HepG2 (cell line): ENCODE results near the gene CDC37L1. TPM values are rescaled to one million over a fixed set of nuclear protein-coding genes. Genes with fewer than 3 reads are reported as not detected.

Source experiments
- GTF3A ChIP-seq: sonication (generic); formaldehyde crosslinking; conservative IDR thresholded peaks from 2 replicates; pipeline ENCODE4 v1.4.0; 2020; ENCODE audit warnings: mild to moderate bottlenecking, missing genetic modification reagents
- IKZF1 ChIP-seq: fragments of 450-650 bp; IDR thresholded peaks from 2 replicates; pipeline ENCODE4 v1.7.1; 2016
- MXD4 ChIP-seq: IDR thresholded peaks from 2 replicates; pipeline ENCODE4 v1.6.1; 2016; ENCODE audit warnings: mild to moderate bottlenecking, missing biosample characterization, missing genetic modification reagents
- NR2F1 ChIP-seq, 2 experiments: fragments of 450-650 bp in 1 of 2; formaldehyde crosslinking in 1 of 2; IDR thresholded peaks; 2 replicates each; pipeline versions ENCODE4 v1.5.0 to v1.6.1; 2016 to 2020; ENCODE audit warnings: mild to moderate bottlenecking in 1 of 2, missing compliant biosample characterization in 1 of 2, missing genetic modification reagents in 1 of 2, moderate library complexity in 1 of 2
- TGIF2 ChIP-seq: IDR thresholded peaks from 2 replicates; pipeline ENCODE4 v1.6.1; 2016; ENCODE audit warnings: control low read depth, missing compliant biosample characterization
- ZBTB1 ChIP-seq: sonication (generic); formaldehyde crosslinking; IDR thresholded peaks from 2 replicates; pipeline ENCODE4 v1.4.0; 2020; ENCODE audit warnings: missing genetic modification reagents, borderline replicate concordance
- ZFP36L1 ChIP-seq: sonication (generic); formaldehyde crosslinking; IDR thresholded peaks from 2 replicates; pipeline ENCODE4 v1.8.0; 2022; ENCODE audit warnings: mild to moderate bottlenecking, missing genetic modification reagents, moderate library complexity
- ZNF3 ChIP-seq: IDR thresholded peaks from 2 replicates; pipeline ENCODE4 v1.7.0; 2017; ENCODE audit warnings: inconsistent platforms
- ZNF382 ChIP-seq: sonication (generic); formaldehyde crosslinking; IDR thresholded peaks from 2 replicates; pipeline ENCODE4 v1.5.0; 2020; ENCODE audit warnings: missing genetic modification reagents, mild to moderate bottlenecking, borderline replicate concordance
- ZNF598 ChIP-seq: sonication (generic); formaldehyde crosslinking; IDR thresholded peaks from 2 replicates; pipeline ENCODE4 v1.5.1; 2020; ENCODE audit warnings: mild to moderate bottlenecking, missing genetic modification reagents, borderline replicate concordance
- ZNF839 ChIP-seq: sonication (generic); formaldehyde crosslinking; IDR thresholded peaks from 2 replicates; pipeline ENCODE4 v1.4.0; 2020; ENCODE audit warnings: missing genetic modification reagents, mild to moderate bottlenecking, borderline replicate concordance
- ZNF850 ChIP-seq: sonication (generic); formaldehyde crosslinking; conservative IDR thresholded peaks from 2 replicates; pipeline ENCODE4 v1.9.0; 2021; ENCODE audit warnings: mild to moderate bottlenecking, missing genetic modification reagents
- polyA plus RNA-seq, 8 experiments: library from polyadenylated mRNA; depleted of rRNA in 3 of 8; stranded (reverse) in 7 of 8; unstranded in 1 of 8; fragments of >200 nt; fragmentation: Illumina TruSeq in 4 of 8; extraction: Trizol in 4 of 8; gene quantifications; 2 replicates each; pipeline versions ENCODE4 v1.2.1 to v1.2.3, GENCODE V29; 2011 to 2016; ENCODE audit warnings: low read depth in 4 of 8, missing spikeins in 1 of 8, mixed read lengths in 1 of 8; ENCODE audit not compliant: insufficient read depth in 1 of 8
- total RNA-seq, 5 experiments: library from RNA; depleted of rRNA; stranded (reverse); fragments of >200 nt; fragmentation: Illumina TruSeq; extraction: Trizol; gene quantifications; 2 replicates each; pipeline ENCODE4 v1.2.3, GENCODE V29; 2016; ENCODE audit warnings: low read depth in 1 of 5
- TF ChIP-seq, protein P1 (sequence below): sonication (generic); formaldehyde crosslinking; IDR thresholded peaks from 2 replicates; pipeline ENCODE4 v1.4.0; 2020; ENCODE audit warnings: mild to moderate bottlenecking, missing genetic modification reagents
- TF ChIP-seq, protein P2 (sequence below): sonication (generic); formaldehyde crosslinking; IDR thresholded peaks from 2 replicates; pipeline ENCODE4 v1.4.0; 2020; ENCODE audit warnings: mild to moderate bottlenecking, missing genetic modification reagents
- TF ChIP-seq, protein P3 (sequence below): sonication (generic); formaldehyde crosslinking; IDR thresholded peaks from 2 replicates; pipeline ENCODE4 v1.9.0; 2021; ENCODE audit warnings: mild to moderate bottlenecking, missing genetic modification reagents
- TF ChIP-seq, protein P4 (sequence below): IDR thresholded peaks from 2 replicates; pipeline ENCODE4 v1.4.0; 2020; ENCODE audit warnings: mild to moderate bottlenecking, missing genetic modification reagents

The CDC37L1 gene
- total and polyA plus RNA-seq, 2 of the 13 experiments (the other 11 are each of a cell fraction or from before 2014, with no cell fraction given): 5.5 to 17.0 TPM

DNA sequence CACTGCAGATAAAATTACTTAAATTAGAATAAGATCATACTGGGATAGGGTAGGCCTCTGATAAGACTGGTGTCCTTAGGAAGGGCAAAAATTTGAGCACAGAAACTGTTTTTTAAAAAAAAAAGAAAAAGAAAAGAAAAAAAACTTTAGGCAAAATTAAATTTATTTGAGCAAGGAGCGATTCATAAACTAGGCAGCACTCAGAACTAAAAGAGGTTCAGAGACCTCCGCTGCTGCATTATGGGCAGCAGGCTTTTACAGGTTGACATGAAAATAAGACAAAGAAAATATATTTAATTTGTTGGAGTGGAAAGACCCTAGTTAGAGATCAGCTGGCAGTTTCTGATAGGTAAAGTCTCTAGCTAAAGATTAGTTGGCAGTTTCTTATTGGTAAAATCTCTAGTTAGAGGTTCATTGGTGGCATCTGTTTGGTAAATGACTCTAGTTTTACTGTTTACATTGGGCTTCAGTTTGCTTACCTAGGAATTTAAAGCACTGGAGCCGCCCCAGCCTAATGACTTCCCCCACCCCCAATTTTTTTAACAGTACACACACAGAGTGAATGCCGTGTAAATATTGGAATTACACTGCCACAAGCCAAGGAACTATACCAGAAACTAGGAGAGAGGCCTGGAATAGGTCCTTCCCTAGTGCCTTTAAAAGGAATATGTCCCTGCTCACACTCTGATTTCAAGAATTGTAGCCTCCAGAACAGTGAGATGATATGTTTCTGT lies 21.8 kb upstream of the CDC37L1 start (continued):
- TF ChIP-seq ZNF598 (CRISPR knock-in tag): no peak
- TF ChIP-seq MXD4 (CRISPR knock-in tag): no peak
- no peak for TF ChIP-seq ZFP36L1 (CRISPR knock-in tag)
- no peak for TF ChIP-seq ZNF850 (CRISPR knock-in tag)
- TF ChIP-seq, protein P1, sequence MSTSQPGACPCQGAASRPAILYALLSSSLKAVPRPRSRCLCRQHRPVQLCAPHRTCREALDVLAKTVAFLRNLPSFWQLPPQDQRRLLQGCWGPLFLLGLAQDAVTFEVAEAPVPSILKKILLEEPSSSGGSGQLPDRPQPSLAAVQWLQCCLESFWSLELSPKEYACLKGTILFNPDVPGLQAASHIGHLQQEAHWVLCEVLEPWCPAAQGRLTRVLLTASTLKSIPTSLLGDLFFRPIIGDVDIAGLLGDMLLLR (CRISPR knock-in tag): no peak
- no peak for TF ChIP-seq TGIF2 (CRISPR knock-in tag)
- TF ChIP-seq NR2F1 (CRISPR knock-in tag; IDR thresholded peaks at IDR 0.05): no peak
- no peak for TF ChIP-seq IKZF1
- TF ChIP-seq, protein P2, sequence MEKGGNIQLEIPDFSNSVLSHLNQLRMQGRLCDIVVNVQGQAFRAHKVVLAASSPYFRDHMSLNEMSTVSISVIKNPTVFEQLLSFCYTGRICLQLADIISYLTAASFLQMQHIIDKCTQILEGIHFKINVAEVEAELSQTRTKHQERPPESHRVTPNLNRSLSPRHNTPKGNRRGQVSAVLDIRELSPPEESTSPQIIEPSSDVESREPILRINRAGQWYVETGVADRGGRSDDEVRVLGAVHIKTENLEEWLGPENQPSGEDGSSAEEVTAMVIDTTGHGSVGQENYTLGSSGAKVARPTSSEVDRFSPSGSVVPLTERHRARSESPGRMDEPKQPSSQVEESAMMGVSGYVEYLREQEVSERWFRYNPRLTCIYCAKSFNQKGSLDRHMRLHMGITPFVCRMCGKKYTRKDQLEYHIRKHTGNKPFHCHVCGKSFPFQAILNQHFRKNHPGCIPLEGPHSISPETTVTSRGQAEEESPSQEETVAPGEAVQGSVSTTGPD (CRISPR knock-in tag): peak; percentile 65; the same call in 1 of the 2 replicates
- no peak for TF ChIP-seq ZBTB1 (CRISPR knock-in tag)
- TF ChIP-seq, protein P3, sequence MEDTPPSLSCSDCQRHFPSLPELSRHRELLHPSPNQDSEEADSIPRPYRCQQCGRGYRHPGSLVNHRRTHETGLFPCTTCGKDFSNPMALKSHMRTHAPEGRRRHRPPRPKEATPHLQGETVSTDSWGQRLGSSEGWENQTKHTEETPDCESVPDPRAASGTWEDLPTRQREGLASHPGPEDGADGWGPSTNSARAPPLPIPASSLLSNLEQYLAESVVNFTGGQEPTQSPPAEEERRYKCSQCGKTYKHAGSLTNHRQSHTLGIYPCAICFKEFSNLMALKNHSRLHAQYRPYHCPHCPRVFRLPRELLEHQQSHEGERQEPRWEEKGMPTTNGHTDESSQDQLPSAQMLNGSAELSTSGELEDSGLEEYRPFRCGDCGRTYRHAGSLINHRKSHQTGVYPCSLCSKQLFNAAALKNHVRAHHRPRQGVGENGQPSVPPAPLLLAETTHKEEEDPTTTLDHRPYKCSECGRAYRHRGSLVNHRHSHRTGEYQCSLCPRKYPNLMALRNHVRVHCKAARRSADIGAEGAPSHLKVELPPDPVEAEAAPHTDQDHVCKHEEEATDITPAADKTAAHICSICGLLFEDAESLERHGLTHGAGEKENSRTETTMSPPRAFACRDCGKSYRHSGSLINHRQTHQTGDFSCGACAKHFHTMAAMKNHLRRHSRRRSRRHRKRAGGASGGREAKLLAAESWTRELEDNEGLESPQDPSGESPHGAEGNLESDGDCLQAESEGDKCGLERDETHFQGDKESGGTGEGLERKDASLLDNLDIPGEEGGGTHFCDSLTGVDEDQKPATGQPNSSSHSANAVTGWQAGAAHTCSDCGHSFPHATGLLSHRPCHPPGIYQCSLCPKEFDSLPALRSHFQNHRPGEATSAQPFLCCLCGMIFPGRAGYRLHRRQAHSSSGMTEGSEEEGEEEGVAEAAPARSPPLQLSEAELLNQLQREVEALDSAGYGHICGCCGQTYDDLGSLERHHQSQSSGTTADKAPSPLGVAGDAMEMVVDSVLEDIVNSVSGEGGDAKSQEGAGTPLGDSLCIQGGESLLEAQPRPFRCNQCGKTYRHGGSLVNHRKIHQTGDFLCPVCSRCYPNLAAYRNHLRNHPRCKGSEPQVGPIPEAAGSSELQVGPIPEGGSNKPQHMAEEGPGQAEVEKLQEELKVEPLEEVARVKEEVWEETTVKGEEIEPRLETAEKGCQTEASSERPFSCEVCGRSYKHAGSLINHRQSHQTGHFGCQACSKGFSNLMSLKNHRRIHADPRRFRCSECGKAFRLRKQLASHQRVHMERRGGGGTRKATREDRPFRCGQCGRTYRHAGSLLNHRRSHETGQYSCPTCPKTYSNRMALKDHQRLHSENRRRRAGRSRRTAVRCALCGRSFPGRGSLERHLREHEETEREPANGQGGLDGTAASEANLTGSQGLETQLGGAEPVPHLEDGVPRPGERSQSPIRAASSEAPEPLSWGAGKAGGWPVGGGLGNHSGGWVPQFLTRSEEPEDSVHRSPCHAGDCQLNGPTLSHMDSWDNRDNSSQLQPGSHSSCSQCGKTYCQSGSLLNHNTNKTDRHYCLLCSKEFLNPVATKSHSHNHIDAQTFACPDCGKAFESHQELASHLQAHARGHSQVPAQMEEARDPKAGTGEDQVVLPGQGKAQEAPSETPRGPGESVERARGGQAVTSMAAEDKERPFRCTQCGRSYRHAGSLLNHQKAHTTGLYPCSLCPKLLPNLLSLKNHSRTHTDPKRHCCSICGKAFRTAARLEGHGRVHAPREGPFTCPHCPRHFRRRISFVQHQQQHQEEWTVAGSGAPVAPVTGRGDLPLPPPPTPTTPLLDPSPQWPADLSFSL (CRISPR knock-in tag): no peak
- TF ChIP-seq ZNF382: no peak
- TF ChIP-seq ZNF3 (CRISPR knock-in tag): no peak
- no peak for TF ChIP-seq ZNF839 (CRISPR knock-in tag)
- TF ChIP-seq GTF3A (CRISPR knock-in tag): no peak
- TF ChIP-seq, protein P4, sequence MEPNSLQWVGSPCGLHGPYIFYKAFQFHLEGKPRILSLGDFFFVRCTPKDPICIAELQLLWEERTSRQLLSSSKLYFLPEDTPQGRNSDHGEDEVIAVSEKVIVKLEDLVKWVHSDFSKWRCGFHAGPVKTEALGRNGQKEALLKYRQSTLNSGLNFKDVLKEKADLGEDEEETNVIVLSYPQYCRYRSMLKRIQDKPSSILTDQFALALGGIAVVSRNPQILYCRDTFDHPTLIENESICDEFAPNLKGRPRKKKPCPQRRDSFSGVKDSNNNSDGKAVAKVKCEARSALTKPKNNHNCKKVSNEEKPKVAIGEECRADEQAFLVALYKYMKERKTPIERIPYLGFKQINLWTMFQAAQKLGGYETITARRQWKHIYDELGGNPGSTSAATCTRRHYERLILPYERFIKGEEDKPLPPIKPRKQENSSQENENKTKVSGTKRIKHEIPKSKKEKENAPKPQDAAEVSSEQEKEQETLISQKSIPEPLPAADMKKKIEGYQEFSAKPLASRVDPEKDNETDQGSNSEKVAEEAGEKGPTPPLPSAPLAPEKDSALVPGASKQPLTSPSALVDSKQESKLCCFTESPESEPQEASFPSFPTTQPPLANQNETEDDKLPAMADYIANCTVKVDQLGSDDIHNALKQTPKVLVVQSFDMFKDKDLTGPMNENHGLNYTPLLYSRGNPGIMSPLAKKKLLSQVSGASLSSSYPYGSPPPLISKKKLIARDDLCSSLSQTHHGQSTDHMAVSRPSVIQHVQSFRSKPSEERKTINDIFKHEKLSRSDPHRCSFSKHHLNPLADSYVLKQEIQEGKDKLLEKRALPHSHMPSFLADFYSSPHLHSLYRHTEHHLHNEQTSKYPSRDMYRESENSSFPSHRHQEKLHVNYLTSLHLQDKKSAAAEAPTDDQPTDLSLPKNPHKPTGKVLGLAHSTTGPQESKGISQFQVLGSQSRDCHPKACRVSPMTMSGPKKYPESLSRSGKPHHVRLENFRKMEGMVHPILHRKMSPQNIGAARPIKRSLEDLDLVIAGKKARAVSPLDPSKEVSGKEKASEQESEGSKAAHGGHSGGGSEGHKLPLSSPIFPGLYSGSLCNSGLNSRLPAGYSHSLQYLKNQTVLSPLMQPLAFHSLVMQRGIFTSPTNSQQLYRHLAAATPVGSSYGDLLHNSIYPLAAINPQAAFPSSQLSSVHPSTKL: peak; percentile 88
